Liver (tissue), 9 donors: Measurements from ENCODE around the gene UNC5A. TPM values are rescaled to one million over a fixed set of nuclear protein-coding genes. Genes with fewer than 3 reads are reported as not detected.

Experiments
- DNase-seq: peaks from one replicate; pipeline ENCODE4 v3.0.0-alpha.2; 2017; ENCODE audit warnings: low spot score
- H3K27ac ChIP-seq, 2 donors: one replicate each; pipeline ENCODE4 v1.7.0; 2013; ENCODE audit warnings: inconsistent platforms in 2 of 2, low read length in 2 of 2, control low read depth in 1 of 2, low read depth in 1 of 2, mild to moderate bottlenecking in 1 of 2
- H3K27me3 ChIP-seq, 4 donors: one replicate each; pipeline versions ENCODE4 v1.6.1 to v1.7.0; 2013; ENCODE audit warnings: low read length in 3 of 4, inconsistent platforms in 1 of 4, mild to moderate bottlenecking in 1 of 4, moderate library complexity in 1 of 4; ENCODE audit not compliant: control insufficient read depth in 4 of 4, insufficient read depth in 4 of 4
- H3K36me3 ChIP-seq, 4 donors: one replicate each; pipeline versions ENCODE4 v1.6.1 to v1.7.0; 2013; ENCODE audit warnings: low read length in 3 of 4, mild to moderate bottlenecking in 3 of 4, low read depth in 1 of 4, moderate library complexity in 1 of 4; ENCODE audit not compliant: control insufficient read depth in 4 of 4, insufficient read depth in 3 of 4
- H3K4me1 ChIP-seq, 4 donors: one replicate each; pipeline versions ENCODE4 v1.6.1 to v1.7.0; 2013; ENCODE audit warnings: low read length in 3 of 4, mild to moderate bottlenecking in 3 of 4, moderate library complexity in 1 of 4; ENCODE audit not compliant: control insufficient read depth in 4 of 4, insufficient read depth in 4 of 4
- H3K4me3 ChIP-seq, 3 donors: one replicate each; pipeline versions ENCODE4 v1.6.1 to v1.7.0; 2013; ENCODE audit warnings: low read length in 3 of 3, control low read depth in 1 of 3, low read depth in 1 of 3, mild to moderate bottlenecking in 1 of 3
- H3K9ac ChIP-seq, 2 donors: one replicate each; pipeline ENCODE4 v1.7.0; 2013; ENCODE audit warnings: low read length in 2 of 2, mild to moderate bottlenecking in 2 of 2, moderate library complexity in 2 of 2, control low read depth in 1 of 2, low read depth in 1 of 2
- H3K9me3 ChIP-seq, 4 donors: one replicate each; pipeline versions ENCODE4 v1.6.1 to v1.7.0; 2013; ENCODE audit warnings: low read length in 3 of 4; ENCODE audit not compliant: control insufficient read depth in 4 of 4
- CTCF ChIP-seq: fragments of 150-350 bp; IDR thresholded peaks from 2 replicates; pipeline ENCODE4 v1.5.1; 2017; ENCODE audit warnings: improper control_type of control experiment, low read depth, low read length; ENCODE audit not compliant: missing input control
- EGR1 ChIP-seq, 2 donors: IDR thresholded peaks; 2 replicates each; pipeline ENCODE4 v1.6.1; 2016 to 2018; ENCODE audit warnings: antibody characterized with exemption in 2 of 2, low read depth in 2 of 2
- FOXA1 ChIP-seq: IDR thresholded peaks from 2 replicates; pipeline ENCODE4 v1.6.1; 2016; ENCODE audit warnings: antibody characterized with exemption
- FOXA2 ChIP-seq: IDR thresholded peaks from 2 replicates; pipeline ENCODE4 v1.6.1; 2016; ENCODE audit warnings: antibody characterized with exemption
- GABPA ChIP-seq, 2 donors: IDR thresholded peaks in 1 of 2; conservative IDR thresholded peaks in 1 of 2; 2 replicates each; pipeline ENCODE4 v1.6.1; 2016; ENCODE audit warnings: antibody characterized with exemption in 2 of 2, mild to moderate bottlenecking in 1 of 2, moderate library complexity in 1 of 2
- HNF4A ChIP-seq, 2 donors: conservative IDR thresholded peaks; 2 replicates each; pipeline ENCODE4 v1.6.1; 2016; ENCODE audit warnings: antibody characterized with exemption in 2 of 2, mild to moderate bottlenecking in 2 of 2
- HNF4G ChIP-seq: IDR thresholded peaks from 2 replicates; pipeline ENCODE4 v1.6.1; 2016; ENCODE audit warnings: antibody characterized with exemption
- MAX ChIP-seq: IDR thresholded peaks from 2 replicates; pipeline ENCODE4 v1.6.1; 2016; ENCODE audit warnings: antibody characterized with exemption
- REST ChIP-seq: IDR thresholded peaks from 2 replicates; pipeline ENCODE4 v1.6.1; 2016; ENCODE audit warnings: antibody characterized with exemption, mild to moderate bottlenecking
- TAF1 ChIP-seq: conservative IDR thresholded peaks from 2 replicates; pipeline ENCODE4 v1.6.1; 2016; ENCODE audit warnings: antibody characterized with exemption, mild to moderate bottlenecking
- YY1 ChIP-seq: IDR thresholded peaks from 2 replicates; pipeline ENCODE4 v1.6.1; 2016; ENCODE audit warnings: antibody characterized with exemption, mild to moderate bottlenecking
- WGBS: extraction: QIAGEN DNeasy Blood & Tissue Kit; methylation state at CpG from one replicate; pipeline ENCODE4 v1.1.7; 2013; 5-methylcytosine and 5-hydroxymethylcytosine counted together
- polyA plus RNA-seq, 2 donors: library from polyadenylated mRNA; stranded (reverse) in 1 of 2; unstranded in 1 of 2; fragments of 200-250 nt in 1 of 2; fragments of >200 nt in 1 of 2; fragmentation: Nextera tagmentation in 1 of 2; extraction: Ambion mirVana in 1 of 2; gene quantifications; one replicate each; pipeline versions ENCODE4 v1.2.1 to v1.2.3, GENCODE V29; 2013 to 2015
- total RNA-seq, 2 donors: library from RNA; depleted of rRNA; stranded (reverse); fragments of >200 nt; gene quantifications; one replicate each; pipeline ENCODE4 v1.2.3, GENCODE V29; 2014
- TF ChIP-seq, protein P1 (sequence below): IDR thresholded peaks from 2 replicates; pipeline ENCODE4 v1.6.1; 2016; ENCODE audit warnings: antibody characterized with exemption
- donor health status: healthy.
- donor health status: healthy.
- donor health status: healthy.
- donor health status: healthy.
- donor health status: healthy.

The UNC5A gene
- total and polyA plus RNA-seq, 4 donors, result under 0.01 to 0.07 (median 0.03) TPM; not detected in 1

GRCh38 chr5:176856746-176857145 lies 46.4 kb downstream of the UNC5A start:
- Histone ChIP-seq H3K9ac (no peak overlapping the region), H3K9me3 (no peaks in the 10 kb centered on the region), H3K36me3 (no peaks in the 10 kb centered on the region), H3K27me3 (no peaks in the 10 kb centered on the region), H3K27ac (no peak overlapping the region), H3K4me3 (no peak overlapping the region), H3K4me1 (no peaks in the 10 kb centered on the region)
- WGBS, result 66% methylated on average over 8 of the region's 8 CpGs
- no peak for DNase-seq
- TF ChIP-seq, protein P1, sequence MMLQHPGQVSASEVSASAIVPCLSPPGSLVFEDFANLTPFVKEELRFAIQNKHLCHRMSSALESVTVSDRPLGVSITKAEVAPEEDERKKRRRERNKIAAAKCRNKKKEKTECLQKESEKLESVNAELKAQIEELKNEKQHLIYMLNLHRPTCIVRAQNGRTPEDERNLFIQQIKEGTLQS, result no peak
- no peak for TF ChIP-seq FOXA1
- TF ChIP-seq GABPA (IDR thresholded peaks at IDR 0.05 in 1 of 2, conservative IDR thresholded peaks at IDR 0.05 in 1 of 2), result no peak
- no peak for TF ChIP-seq HNF4G

DNA sequence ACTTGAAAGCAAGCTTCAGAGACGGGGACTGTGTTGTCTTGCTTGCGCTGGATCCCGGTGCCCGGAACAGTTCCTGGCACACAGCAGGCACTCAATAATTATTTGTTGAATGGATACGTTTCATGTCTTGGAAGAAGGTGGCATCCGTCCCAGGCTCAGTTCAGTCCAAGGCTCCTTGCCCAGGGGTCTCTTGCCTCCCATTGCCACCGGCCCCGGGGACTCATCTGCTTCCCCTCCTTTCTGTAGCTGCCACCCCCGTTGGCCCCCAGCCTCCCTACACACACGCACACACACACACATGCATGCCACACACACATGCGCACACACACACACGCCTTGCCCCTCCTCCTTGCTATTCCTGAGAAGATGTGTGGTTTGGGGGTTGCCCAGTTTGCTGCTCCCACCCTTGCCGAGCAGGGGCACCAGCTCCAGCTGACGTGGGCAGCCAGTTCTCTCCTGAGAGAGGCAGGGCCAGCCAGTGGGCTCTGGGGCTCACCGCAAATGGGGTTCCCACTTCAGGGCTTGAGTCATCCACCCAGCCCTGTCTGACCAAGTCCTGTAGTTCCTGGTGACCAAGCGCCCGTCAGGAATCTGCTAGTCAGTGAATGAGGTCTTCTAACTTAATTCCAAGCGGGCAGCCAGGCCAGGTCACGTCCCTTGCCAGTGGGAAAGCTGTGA lies 47.0 kb downstream of the UNC5A start:
- Histone ChIP-seq H3K27me3 (peaks cover 0 to 5% (median 0%) of the 10 kb centered on the region in 4 donors), H3K4me3 (no peak overlapping the region), H3K9me3 (no peaks in the 10 kb centered on the region), H3K27ac (no peak overlapping the region), H3K4me1 (no peaks in the 10 kb centered on the region), H3K36me3 (no peaks in the 10 kb centered on the region), H3K9ac (no peak overlapping the region)
- TF ChIP-seq, protein P1, result no peak
- TF ChIP-seq TAF1 (no peak), YY1 (no peak), FOXA2 (no peak), HNF4G (no peak), GABPA (IDR thresholded peaks at IDR 0.05 in 1 of 2, conservative IDR thresholded peaks at IDR 0.05 in 1 of 2) (no peak), MAX (no peak), HNF4A (conservative IDR thresholded peaks at IDR 0.05) (no peak), CTCF (no peak)
- WGBS, result 75% methylated on average over 19 of the region's 19 CpGs
- DNase-seq, result no peak

DNA sequence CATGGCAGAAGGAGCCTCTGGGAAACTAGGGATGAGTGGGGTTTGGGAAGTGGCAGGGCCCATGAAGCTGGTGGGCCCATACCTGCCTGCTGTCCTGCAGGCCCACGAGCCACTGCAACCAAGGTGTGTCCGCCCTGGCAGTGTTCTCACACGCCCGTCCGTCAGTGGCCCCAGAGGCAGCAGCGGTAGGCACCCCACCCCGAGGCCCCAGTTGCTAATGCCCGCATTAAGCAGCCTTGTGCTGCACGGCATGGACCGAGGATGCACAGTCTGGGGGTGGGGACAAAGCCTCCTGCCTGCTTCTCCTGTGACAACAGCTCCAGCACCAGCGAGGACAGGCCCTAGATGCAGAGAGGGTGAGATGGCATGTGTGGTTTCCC lies 47.5 kb downstream of the UNC5A start:
- H3K27ac ChIP-seq, result no peak overlapping the region
- peaks cover 0 to 9% (median 0%) of the 10 kb centered on the region in 4 donors for H3K27me3 ChIP-seq
- H3K4me1 ChIP-seq, result no peaks in the 10 kb centered on the region
- H3K9me3 ChIP-seq, result no peaks in the 10 kb centered on the region
- 84% methylated on average over 11 of the region's 11 CpGs for WGBS
- no peak for TF ChIP-seq TAF1
- TF ChIP-seq EGR1 (IDR thresholded peaks at IDR 0.05; ENCODE audit: low read depth in 2 of 2), result no peak
- no peak for TF ChIP-seq REST
- no peak for TF ChIP-seq HNF4G
- TF ChIP-seq FOXA1, result no peak
- no peak for DNase-seq
- no peak overlapping the region for H3K9ac ChIP-seq
- no peak overlapping the region for H3K4me3 ChIP-seq
- H3K36me3 ChIP-seq, result no peaks in the 10 kb centered on the region
